NCI-H446 (cell line): ENCODE measurements around the gene MICB.

Source experiments
- DNase-seq, 2 experiments: peaks; one replicate each; lab custom pipeline; 2025; lab: John Stamatoyannopoulos, UW

The MICB gene

GRCh38 chr6:31541059-31541657 is 43.2 kb downstream of the MICB start:
- DNase-seq: peak in 1 of 2 experiments; percentile 37

GRCh38 chr6:31541658-31542521 is 43.9 kb downstream of the MICB start, which contains the start of gene DDX39B:
DDX39B (minus strand) TSS chr6:31542003; CDS start chr6:31540532, 1,471 bp downstream.
- peak; percentile 97 to 98 for DNase-seq

DNA sequence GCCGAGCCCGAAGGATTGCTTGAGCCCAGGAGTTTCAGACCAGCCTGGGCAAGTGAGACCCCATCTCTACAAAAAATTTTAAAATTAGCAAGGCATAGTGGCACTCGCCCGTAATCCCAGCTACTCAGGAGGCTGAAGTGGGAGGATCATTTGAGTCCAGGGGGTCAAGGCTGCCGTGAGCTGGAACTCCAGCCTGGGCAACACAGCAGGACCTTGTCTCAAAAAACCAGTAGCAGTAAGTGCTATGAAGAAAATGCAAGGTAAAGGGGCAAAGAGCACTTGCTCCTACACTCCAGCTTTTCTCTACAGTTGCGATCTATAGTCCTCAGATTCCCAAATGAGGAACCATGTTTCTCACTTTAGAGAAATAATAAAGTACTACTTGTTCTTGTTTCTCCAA is 45.7 kb downstream of the MICB start:
- no peak for DNase-seq

GRCh38 chr6:31544676-31545075 is 46.7 kb downstream of the MICB start:
- no peak for DNase-seq

DNA sequence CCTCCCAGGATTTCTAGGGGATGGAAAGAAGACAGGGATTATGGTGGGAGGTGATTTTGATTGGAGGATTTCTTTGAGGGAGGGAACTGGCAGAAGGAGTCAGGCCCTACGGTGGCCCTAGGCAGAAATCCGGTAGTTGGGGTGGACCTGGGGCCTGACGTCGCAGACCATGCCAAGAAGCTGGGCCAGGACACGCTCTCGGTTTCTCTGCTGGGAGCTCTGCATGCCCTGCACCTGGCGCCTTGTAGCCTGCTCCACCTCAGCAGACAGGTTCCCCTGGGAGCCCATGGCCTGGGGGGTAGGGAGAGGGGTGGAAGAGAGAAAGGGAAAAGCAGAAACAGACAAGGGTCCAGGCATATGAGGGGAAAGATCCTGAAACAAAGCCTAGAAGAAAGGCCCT is 47.3 kb downstream of the MICB start:
- DNase-seq: no peak

GRCh38 chr6:31546339-31546957 is 48.5 kb downstream of the MICB start, which contains the start of gene ATP6V1G2:
ATP6V1G2 (minus strand) TSS chr6:31546608; CDS start chr6:31546559, 49 bp downstream.
- peak; percentile 91 to 96 for DNase-seq

- peak; percentile 93 to 98 for DNase-seq
These were observed 49.2 kb downstream of the MICB start, which contains the start of gene NFKBIL1 for GRCh38 chr6:31546958-31547726. NFKBIL1 (plus strand) TSS chr6:31547608; CDS start chr6:31547695, 87 bp downstream.

DNA sequence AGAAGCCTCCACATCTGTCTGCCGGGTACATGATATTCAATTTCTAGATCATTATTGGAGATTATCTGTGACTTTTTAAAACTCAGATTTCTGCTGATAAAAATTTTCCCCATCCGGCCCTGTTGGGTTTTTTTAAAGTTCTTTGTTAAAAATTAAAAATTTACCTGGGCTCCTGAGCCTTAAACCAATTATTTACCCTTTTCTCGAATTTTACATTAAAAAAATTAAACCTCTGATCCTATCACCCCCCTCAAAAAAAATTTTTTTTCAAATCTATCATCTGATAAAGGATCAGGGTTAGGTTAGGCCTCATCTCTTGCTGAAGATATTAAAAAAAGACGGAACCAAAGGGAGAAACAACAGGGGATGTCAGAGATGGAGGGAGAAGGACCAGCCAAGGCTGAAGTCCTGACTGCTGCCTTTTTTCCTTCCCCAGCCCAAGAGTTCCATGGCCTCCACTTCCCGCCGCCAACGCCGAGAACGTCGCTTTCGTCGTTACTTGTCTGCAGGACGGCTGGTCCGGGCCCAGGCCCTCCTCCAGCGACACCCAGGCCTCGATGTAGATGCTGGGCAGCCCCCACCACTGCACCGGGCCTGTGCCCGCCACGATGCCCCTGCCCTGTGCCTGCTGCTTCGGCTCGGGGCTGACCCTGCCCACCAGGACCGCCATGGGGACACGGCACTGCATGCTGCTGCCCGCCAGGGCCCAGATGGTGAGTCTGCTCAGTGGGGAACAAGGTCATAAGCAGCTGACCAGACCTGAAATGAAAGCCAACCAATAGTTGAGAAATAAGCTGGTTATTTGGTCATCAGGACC is 50.0 kb downstream of the MICB start:
- DNase-seq: no peak

GRCh38 chr6:31548544-31548873 is 50.6 kb downstream of the MICB start:
- DNase-seq: no peak

DNA sequence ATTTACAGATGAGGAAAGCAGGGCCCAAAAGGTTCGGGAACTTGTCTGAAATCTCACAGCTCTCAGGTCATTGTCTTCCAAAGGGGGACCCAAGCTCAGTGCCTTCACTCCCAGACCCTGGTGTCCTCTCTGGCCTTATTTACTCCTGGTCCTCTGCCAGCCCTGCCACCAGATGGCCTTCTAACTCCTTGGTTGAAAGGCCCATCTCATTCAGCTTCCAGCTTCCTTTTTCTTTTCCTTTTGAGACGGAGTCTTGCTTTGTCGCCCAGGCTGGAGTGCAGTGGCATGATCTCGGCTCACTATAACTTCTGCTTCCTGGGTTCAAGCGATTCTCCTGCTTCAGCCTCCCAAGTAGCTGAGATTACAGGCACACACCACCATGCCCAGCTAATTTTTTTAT is 53.4 kb downstream of the MICB start:
- peak in 1 of 2 experiments; percentile 22 for DNase-seq

DNA sequence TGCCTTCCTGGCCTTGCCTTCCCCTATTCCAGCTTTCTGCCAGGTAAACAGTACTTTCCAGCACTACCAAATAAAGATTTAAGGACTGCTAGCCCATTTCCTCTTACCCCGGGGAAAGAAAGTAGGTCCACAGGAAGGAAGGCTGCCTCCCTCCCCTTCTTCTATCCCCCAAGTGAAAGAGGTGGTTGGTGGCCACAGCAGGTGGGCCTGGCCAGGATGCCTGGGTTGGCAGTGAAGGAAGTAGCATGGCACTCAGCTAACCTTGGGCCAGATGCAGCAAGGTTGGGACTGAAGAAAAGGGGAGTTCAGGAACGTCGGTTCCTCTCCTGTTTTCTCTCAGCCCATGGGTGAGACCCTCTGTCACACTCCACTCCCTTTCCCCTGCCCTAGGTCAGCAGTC is 58.4 kb downstream of the MICB start:
- no peak for DNase-seq

GRCh38 chr6:31557443-31558317 is 59.7 kb downstream of the MICB start:
- no peak for DNase-seq

DNA sequence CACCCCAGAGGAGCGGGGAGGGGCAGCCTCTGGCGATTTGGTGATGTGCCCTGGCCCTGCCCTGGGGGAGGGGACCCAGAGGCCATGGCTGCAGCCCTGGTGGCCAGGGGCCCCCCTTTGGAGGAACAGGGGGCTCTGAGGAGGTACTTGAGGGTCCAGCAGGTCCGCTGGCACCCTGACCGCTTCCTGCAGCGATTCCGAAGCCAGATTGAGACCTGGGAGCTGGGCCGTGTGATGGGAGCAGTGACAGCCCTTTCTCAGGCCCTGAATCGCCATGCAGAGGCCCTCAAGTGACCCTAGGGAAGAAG is 60.3 kb downstream of the MICB start:
- DNase-seq: no peak

GRCh38 chr6:31558631-31559500 is 60.9 kb downstream of the MICB start:
- DNase-seq: no peak

- DNase-seq: no peak
These were observed 61.6 kb downstream of the MICB start for GRCh38 chr6:31559606-31559957.

- no peak for DNase-seq
These were observed 62.2 kb downstream of the MICB start for GRCh38 chr6:31559958-31560696.

DNA sequence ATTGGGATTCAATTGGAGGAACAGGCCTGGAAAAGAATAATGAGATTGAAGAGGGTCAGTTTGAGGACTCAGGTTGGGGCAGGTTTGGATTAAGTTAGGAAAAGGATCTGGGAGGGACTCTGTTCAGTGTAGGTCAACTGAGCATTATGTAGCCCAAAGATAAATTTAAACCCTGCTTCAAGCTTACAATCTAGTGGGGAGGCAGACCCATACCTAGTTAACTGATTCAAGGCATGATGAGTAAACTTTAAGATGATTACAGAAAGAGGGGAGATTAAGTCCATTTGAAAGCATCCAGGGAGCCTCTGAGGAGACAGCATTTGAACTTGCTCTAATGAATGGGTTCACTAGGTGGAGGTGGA is 62.7 kb downstream of the MICB start:
- no peak for DNase-seq
